Ishikawa (cell line): ENCODE data around the gene TMEM217.

ENCODE experiments used
- TCF12 ChIP-seq: IDR thresholded peaks from 2 replicates; pipeline ENCODE4 v1.6.1; 2012; ENCODE audit warnings: low read depth
- TF ChIP-seq, protein P1 (sequence below): IDR thresholded peaks from 2 replicates; pipeline ENCODE4 v1.6.1; 2012; ENCODE audit warnings: low read depth, mild to moderate bottlenecking

DNA sequence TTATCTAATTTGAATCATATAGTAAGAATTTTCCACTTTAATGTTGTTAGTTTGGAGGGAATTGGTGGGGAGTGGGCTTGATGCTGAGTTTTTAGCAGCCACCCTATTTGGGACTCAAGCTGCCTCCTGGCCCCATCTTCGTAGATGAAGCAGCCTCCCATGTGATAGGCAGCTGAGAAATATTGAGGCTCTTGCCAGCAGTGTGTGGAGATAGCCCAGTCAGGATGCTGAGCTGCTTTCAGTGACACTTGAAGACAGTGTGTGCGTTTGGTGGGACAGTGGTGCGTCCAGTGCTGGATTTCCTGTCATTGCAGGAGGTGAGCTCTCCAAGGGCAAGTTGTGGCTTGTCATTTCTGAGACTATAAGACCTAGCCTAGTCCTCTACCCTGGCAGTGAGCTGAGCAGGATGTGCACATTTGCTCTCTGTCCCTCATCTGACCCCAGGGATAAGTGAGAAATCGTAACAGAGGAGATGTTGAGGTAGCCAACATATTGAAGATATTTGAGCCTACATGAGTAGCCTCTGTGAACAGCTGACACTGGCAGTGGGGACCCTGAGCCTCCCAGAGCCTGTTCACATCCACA lies 48.0 kb upstream of the TMEM217 start:
- TF ChIP-seq TCF12 = no peak
- TF ChIP-seq, protein P1, sequence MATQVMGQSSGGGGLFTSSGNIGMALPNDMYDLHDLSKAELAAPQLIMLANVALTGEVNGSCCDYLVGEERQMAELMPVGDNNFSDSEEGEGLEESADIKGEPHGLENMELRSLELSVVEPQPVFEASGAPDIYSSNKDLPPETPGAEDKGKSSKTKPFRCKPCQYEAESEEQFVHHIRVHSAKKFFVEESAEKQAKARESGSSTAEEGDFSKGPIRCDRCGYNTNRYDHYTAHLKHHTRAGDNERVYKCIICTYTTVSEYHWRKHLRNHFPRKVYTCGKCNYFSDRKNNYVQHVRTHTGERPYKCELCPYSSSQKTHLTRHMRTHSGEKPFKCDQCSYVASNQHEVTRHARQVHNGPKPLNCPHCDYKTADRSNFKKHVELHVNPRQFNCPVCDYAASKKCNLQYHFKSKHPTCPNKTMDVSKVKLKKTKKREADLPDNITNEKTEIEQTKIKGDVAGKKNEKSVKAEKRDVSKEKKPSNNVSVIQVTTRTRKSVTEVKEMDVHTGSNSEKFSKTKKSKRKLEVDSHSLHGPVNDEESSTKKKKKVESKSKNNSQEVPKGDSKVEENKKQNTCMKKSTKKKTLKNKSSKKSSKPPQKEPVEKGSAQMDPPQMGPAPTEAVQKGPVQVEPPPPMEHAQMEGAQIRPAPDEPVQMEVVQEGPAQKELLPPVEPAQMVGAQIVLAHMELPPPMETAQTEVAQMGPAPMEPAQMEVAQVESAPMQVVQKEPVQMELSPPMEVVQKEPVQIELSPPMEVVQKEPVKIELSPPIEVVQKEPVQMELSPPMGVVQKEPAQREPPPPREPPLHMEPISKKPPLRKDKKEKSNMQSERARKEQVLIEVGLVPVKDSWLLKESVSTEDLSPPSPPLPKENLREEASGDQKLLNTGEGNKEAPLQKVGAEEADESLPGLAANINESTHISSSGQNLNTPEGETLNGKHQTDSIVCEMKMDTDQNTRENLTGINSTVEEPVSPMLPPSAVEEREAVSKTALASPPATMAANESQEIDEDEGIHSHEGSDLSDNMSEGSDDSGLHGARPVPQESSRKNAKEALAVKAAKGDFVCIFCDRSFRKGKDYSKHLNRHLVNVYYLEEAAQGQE = no peak
